BE2C (cell line): ENCODE data around the gene KRT13.

ENCODE experiments used
- DNase-seq: peaks from one replicate; pipeline ENCODE4 v3.0.0-alpha.2; 2020
- H3K27me3 ChIP-seq: fragments of 250-450 bp; sonication (Bioruptor Pico); 2 replicates; pipeline ENCODE4 v1.5.1; 2020; ENCODE audit warnings: mild to moderate bottlenecking
- H3K36me3 ChIP-seq: fragments of 250-450 bp; sonication (Bioruptor Pico); 2 replicates; pipeline ENCODE4 v1.5.1; 2020; ENCODE audit warnings: mild to moderate bottlenecking
- H3K4me1 ChIP-seq: fragments of 250-450 bp; sonication (Bioruptor Pico); 2 replicates; pipeline ENCODE4 v1.5.1; 2020
- H3K4me3 ChIP-seq: 2 replicates; pipeline ENCODE4 v1.5.1; 2011; ENCODE audit warnings: low read depth, low read length
- H3K9me3 ChIP-seq: fragments of 250-450 bp; sonication (Bioruptor Pico); 2 replicates; pipeline ENCODE4 v1.5.1; 2020
- TF ChIP-seq, protein P1 (sequence below): IDR thresholded peaks from 2 replicates; pipeline ENCODE4 v1.5.1; 2012; ENCODE audit warnings: mild to moderate bottlenecking, low read depth, low read length

KRT13 gene

DNA sequence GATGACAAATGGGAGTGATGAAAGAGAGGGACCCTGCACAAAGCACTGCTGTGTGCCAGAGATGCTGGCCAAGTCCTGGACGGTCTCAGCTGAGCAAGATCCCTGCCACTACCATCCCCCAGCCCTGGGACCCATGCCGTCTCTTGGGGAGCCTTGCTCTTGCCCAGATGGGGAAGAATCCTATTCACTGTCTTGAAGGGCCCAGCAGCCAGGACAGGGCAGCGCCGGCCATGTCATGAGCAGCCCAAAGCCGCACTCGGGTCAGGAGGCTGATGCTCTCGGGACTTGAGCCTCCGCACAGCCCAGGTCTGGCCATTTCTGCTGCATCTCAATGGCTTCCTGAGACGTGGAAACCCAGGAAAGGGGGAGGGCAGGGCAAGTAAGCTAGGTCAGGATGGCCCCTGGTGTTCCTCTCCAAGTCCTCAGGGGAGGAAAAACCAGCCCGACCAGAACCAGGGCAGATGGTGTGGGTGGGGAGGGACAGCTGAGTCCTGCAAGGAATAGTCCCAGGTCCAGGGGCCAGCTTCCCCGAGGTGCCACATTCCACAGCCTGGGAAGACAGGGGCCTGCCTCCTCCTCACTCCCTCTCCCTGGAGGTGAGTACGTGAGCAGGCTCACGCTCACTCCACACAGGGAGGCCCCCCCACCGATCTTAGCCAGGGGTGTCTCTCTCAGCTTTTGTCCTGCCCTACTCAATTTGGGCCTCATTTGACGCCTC lies 30.5 kb upstream of the KRT13 start:
- Histone ChIP-seq H3K4me3 (no peak overlapping the region), H3K36me3 (no peaks in the 10 kb centered on the region), H3K4me1 (peaks cover 53% of the 10 kb centered on the region), H3K9me3 (no peaks in the 10 kb centered on the region), H3K27me3 (no peaks in the 10 kb centered on the region)
- DNase-seq, result no peak
- TF ChIP-seq, protein P1, sequence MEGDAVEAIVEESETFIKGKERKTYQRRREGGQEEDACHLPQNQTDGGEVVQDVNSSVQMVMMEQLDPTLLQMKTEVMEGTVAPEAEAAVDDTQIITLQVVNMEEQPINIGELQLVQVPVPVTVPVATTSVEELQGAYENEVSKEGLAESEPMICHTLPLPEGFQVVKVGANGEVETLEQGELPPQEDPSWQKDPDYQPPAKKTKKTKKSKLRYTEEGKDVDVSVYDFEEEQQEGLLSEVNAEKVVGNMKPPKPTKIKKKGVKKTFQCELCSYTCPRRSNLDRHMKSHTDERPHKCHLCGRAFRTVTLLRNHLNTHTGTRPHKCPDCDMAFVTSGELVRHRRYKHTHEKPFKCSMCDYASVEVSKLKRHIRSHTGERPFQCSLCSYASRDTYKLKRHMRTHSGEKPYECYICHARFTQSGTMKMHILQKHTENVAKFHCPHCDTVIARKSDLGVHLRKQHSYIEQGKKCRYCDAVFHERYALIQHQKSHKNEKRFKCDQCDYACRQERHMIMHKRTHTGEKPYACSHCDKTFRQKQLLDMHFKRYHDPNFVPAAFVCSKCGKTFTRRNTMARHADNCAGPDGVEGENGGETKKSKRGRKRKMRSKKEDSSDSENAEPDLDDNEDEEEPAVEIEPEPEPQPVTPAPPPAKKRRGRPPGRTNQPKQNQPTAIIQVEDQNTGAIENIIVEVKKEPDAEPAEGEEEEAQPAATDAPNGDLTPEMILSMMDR, result no peak

DNA sequence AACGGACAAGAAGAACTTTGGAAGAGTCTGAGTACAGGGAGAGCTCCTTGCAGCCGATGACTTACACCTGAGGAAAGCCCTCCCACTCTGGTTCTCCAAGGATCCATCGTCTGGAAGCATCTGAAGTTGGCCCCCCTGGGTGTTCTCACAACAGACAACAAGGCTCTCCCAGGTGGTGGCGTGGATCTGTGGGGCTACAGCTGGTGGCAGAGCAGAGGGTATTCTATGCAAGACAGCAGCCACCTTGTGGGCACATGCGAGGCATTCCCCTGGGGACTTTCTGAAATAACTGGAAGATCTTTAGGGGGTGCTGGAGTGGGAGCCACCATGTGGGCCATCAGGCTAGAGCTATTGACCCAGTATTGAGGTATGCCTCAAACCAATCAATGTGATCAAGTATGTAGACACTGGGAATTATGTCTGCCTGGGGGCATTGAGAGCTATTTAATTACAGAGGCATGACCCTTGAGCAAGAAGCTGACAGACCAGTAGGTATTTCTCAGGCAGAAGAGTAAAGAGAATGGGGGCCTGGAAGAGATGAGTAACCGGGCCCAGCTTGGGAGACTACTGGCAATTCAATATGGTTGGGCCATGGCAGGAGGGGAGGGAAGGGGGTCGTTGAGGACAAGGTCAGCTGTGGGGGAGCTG lies 29.6 kb upstream of the KRT13 start:
- Histone ChIP-seq H3K4me1 (peaks cover 59% of the 10 kb centered on the region), H3K36me3 (no peaks in the 10 kb centered on the region), H3K27me3 (no peaks in the 10 kb centered on the region), H3K9me3 (no peaks in the 10 kb centered on the region), H3K4me3 (no peak overlapping the region)
- TF ChIP-seq, protein P1, result peak; percentile 8; the same call in 1 of the 2 replicates
- DNase-seq, result no peak

DNA sequence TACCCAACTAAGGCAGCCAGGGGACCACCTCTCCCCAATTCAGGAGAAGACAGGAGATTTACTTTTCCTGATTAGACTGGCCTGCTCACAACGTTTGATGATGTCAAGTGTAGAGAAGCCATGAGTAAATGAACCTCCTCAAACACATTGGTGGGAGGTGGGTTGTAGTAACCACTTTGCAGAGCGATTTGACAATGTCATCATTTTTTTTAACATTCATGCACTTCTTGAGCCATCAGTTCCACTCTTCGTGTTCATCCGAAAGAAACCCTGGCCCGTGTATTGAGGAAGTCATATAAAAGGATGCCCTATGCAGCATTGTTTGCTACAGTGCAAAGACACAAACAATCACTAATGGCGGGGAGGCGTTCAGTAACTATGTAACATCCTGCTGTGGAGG lies 28.2 kb upstream of the KRT13 start:
- no peaks in the 10 kb centered on the region for H3K9me3 ChIP-seq
- no peaks in the 10 kb centered on the region for H3K27me3 ChIP-seq
- H3K4me3 ChIP-seq, result no peak overlapping the region
- DNase-seq, result no peak
- H3K4me1 ChIP-seq, result peaks cover 63% of the 10 kb centered on the region
- H3K36me3 ChIP-seq, result no peaks in the 10 kb centered on the region
- TF ChIP-seq, protein P1, result no peak

DNA sequence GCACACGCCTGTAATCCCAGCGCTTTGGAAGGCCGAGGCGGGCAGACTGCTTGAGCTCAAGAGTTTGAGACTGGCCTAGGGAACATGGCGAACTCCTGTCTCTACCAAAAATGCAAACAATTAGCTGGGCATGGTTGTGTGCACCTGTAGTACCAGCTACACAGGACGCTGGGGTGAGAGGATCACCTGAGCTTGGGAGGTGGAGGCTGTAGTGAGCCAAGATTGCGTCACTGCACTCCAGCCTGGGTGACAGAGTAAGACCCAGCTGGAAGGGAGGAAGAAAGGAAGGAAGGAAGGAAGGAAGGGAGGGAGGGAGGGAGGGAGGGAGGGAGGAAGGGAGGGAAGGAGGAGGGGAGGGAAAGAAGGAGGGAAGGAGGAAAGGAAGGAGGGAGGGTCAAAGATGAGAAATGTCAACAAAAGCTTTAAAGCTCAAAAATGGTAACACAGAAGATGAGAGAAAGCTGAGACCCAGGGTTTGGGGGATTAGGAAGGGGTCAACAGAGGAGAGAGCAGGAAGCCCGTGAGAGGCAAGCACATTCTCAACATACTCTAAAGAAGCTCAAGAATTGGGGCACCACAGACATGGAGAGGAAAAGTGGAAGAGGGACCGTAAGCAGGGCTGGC lies 27.6 kb upstream of the KRT13 start:
- H3K27me3 ChIP-seq, result no peaks in the 10 kb centered on the region
- H3K4me3 ChIP-seq, result no peak overlapping the region
- no peaks in the 10 kb centered on the region for H3K36me3 ChIP-seq
- TF ChIP-seq, protein P1, result no peak
- H3K4me1 ChIP-seq, result peaks cover 59% of the 10 kb centered on the region
- H3K9me3 ChIP-seq, result no peaks in the 10 kb centered on the region
- DNase-seq, result no peak

DNA sequence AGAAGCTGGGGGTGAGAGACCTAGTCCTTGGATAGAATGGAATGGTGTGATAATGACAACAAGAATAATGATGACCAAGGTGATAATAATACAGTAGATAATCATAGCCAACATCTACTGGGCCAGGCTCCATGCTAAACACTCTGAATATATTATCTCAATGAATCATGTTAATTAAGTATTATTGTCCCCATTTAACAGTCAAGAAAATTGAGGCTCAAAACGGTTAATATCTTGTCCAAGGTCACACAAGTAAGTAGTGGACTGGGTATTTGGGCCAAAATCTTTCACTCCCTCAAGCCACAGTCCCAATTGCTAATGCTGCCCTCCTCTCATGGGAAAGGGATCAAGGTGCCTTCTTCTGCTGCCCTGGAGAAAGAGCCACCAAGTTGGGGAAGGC lies 26.6 kb upstream of the KRT13 start:
- Histone ChIP-seq H3K36me3 (no peaks in the 10 kb centered on the region), H3K4me1 (peaks cover 49% of the 10 kb centered on the region), H3K9me3 (no peaks in the 10 kb centered on the region), H3K27me3 (no peaks in the 10 kb centered on the region), H3K4me3 (no peak overlapping the region)
- TF ChIP-seq, protein P1, result no peak
- DNase-seq, result no peak
